NCI-H526 treated with DMSO at 0.1 percent for 48 hours (cell line): Measurements from ENCODE around the gene POTEF.
"Not testable (repeated sequence)": the region's sequence is repeated elsewhere in the genome, so short reads cannot be mapped to it uniquely, and the experiment has no call there.

Source experiments
- DNase-seq: peaks from one replicate; lab custom pipeline; 2025; lab: John Stamatoyannopoulos, UW

POTEF gene

GRCh38 chr2:130127726-130128125 is 1.3 kb downstream of the POTEF start:
- DNase-seq: not testable (repeated sequence)

- not testable (repeated sequence) for DNase-seq
Measured at GRCh38 chr2:130120924-130121323, 8.1 kb downstream of the POTEF start.

GRCh38 chr2:130102597-130103363 is 26.2 kb downstream of the POTEF start:
- DNase-seq: not testable (repeated sequence)

GRCh38 chr2:130062645-130063044 is 66.4 kb downstream of the POTEF start:
- not testable (repeated sequence) for DNase-seq

- not testable (repeated sequence) for DNase-seq
Measured at GRCh38 chr2:130059982-130060381, 69.0 kb downstream of the POTEF start.

GRCh38 chr2:130056336-130056735 is 72.7 kb downstream of the POTEF start:
- not testable (repeated sequence) for DNase-seq

GRCh38 chr2:130053217-130053911 is 75.7 kb downstream of the POTEF start:
- not testable (repeated sequence) for DNase-seq

GRCh38 chr2:130052376-130052775 is 76.6 kb downstream of the POTEF start:
- not testable (repeated sequence) for DNase-seq

- DNase-seq: not testable (repeated sequence)
Measured at GRCh38 chr2:130048422-130048821, 80.6 kb downstream of the POTEF start.

GRCh38 chr2:130038265-130038603 is 90.8 kb downstream of the POTEF start:
- not testable (repeated sequence) for DNase-seq

GRCh38 chr2:130025931-130026330 is 103.1 kb downstream of the POTEF start:
- not testable (repeated sequence) for DNase-seq
